Transverse colon (tissue), 4 donors: ENCODE results near the gene SPTBN4. TPM values are rescaled to one million over a fixed set of nuclear protein-coding genes. Genes with fewer than 3 reads are reported as not detected.
"Not testable (repeated sequence)": the region's sequence is repeated elsewhere in the genome, so short reads cannot be mapped to it uniquely, and the experiment has no call there.

Experiments
- DNase-seq: peaks from one replicate; pipeline ENCODE4 v3.0.0-alpha.2; 2019
- H3K27ac ChIP-seq, 4 donors: fragments of 200-600 bp; sonication (generic); 2 replicates each; pipeline ENCODE4 v1.5.1; 2016 to 2018; ENCODE audit warnings: inconsistent platforms in 4 of 4
- H3K27me3 ChIP-seq: fragments of 200-600 bp; sonication (generic); 2 replicates; pipeline ENCODE4 v1.5.1; 2017; ENCODE audit warnings: inconsistent platforms
- H3K36me3 ChIP-seq, 4 donors: fragments of 200-600 bp; sonication (generic); 2 replicates each; pipeline ENCODE4 v1.5.1; 2017 to 2019; ENCODE audit warnings: inconsistent platforms in 4 of 4
- H3K4me1 ChIP-seq, 4 donors: fragments of 200-600 bp; sonication (generic); 2 replicates each; pipeline ENCODE4 v1.5.1; 2017 to 2020; ENCODE audit warnings: inconsistent platforms in 4 of 4
- H3K4me3 ChIP-seq, 4 donors: fragments of 200-600 bp; sonication (generic); 1 replicate in 1 of 4; 2 replicates in 3 of 4; pipeline versions ENCODE4 v1.5.1 to v1.6.1; 2017 to 2019; ENCODE audit warnings: inconsistent platforms in 4 of 4
- H3K9me3 ChIP-seq, 2 donors: fragments of 200-600 bp; sonication (generic); 2 replicates each; pipeline ENCODE4 v1.5.1; 2017 to 2019; ENCODE audit warnings: inconsistent platforms in 2 of 2
- EP300 ChIP-seq: sonication (generic); formaldehyde crosslinking; IDR thresholded peaks from one replicate; pipeline ENCODE4 v1.6.1; 2017; ENCODE audit warnings: antibody characterized with exemption, low read depth
- POLR2A ChIP-seq: fragments of 450-650 bp; IDR thresholded peaks from one replicate; pipeline ENCODE4 v1.6.1; 2016; ENCODE audit warnings: antibody characterized with exemption, mild to moderate bottlenecking, moderate library complexity
- POLR2AphosphoS5 ChIP-seq, 3 donors: sonication (generic); formaldehyde crosslinking; IDR thresholded peaks; one replicate each; pipeline ENCODE4 v1.6.1; 2016; ENCODE audit warnings: antibody characterized with exemption in 3 of 3
- WGBS, 2 donors: methylation state at CpG; one replicate each; pipeline ENCODE4 v1.1.5; 2018; ENCODE audit warnings: low coverage in 1 of 2; 5-methylcytosine and 5-hydroxymethylcytosine counted together
- in situ Hi-C, 4 donors: fragments of 200-750 bp; cut with MboI; loops; one replicate each; pipeline versions ENCODE4 v1.15.0 to v1.15.1; 2017; ENCODE audit warnings: low sequenced_read_pairs in 3 of 4, low pct_ligation_motif_present in 1 of 4, low pct_unique_long_range_greater_than_20kb in 1 of 4
- intact Hi-C: fragments of 100-400 bp; cut with DNase I; formaldehyde crosslinking; loops from one replicate; pipeline ENCODE4 v1.15.1; 2023; ENCODE audit warnings: low total_unique reads
- total RNA-seq, 4 donors: library from RNA; depleted of rRNA; stranded (reverse); fragments of >200 nt; gene quantifications; one replicate each; pipeline ENCODE4 v1.1.0, GENCODE V29; 2016
- TF ChIP-seq, protein P1 (sequence below), 5 experiments: fragments of 200-600 bp in 3 of 5; fragments of 450-650 bp in 2 of 5; sonication (generic) in 3 of 5; IDR thresholded peaks; 1 replicate in 2 of 5; 2 replicates in 3 of 5; pipeline ENCODE4 v1.5.1; 2016 to 2017; ENCODE audit warnings: antibody characterized with exemption in 5 of 5, inconsistent platforms in 3 of 5, mild to moderate bottlenecking in 2 of 5, moderate library complexity in 1 of 5

SPTBN4 gene
- total RNA-seq, 4 donors from 2014 or later: under 0.01 to 1.5 (median 0.99) TPM

DNA sequence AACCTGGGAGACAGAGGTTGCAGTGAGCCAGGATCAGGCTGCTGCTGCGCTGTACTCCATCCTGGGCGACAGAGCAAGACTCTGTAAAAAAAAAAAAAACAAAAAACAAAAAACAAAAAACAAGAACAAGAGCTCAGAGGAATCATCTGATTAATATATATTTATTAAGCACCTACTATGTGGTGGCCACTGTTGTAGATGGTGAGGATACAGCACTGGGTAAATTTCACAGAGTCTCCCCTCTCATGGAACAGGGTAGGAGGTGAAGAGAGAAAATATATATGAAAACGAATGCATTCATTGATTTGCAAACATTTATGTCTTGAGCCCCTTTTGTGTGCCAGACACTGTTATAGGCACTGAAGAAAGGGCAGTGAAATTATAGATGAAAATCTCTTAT lies 35.1 kb upstream of the SPTBN4 start:
- no peak for DNase-seq
- Histone ChIP-seq H3K36me3 (no peaks in the 10 kb centered on the region), H3K4me3 (no peak overlapping the region), H3K27ac (peak overlapping the region in 3 of 4 donors; percentile 96 to 97 (median 96)), H3K4me1 (peaks cover 12 to 38% (median 26%) of the 10 kb centered on the region in 4 donors), H3K27me3 (no peaks in the 10 kb centered on the region), H3K9me3 (no peaks in the 10 kb centered on the region)
- 86 to 88% methylated on average over 1 to 3 of the region's 3 CpGs for WGBS, 2 donors
- intact Hi-C loops: no loop called here
- in situ Hi-C loops: no loop called here
- TF ChIP-seq POLR2AphosphoS5 (IDR thresholded peaks at IDR 0.05): no peak
- TF ChIP-seq POLR2A: no peak
- TF ChIP-seq EP300: no peak
- TF ChIP-seq, protein P1, sequence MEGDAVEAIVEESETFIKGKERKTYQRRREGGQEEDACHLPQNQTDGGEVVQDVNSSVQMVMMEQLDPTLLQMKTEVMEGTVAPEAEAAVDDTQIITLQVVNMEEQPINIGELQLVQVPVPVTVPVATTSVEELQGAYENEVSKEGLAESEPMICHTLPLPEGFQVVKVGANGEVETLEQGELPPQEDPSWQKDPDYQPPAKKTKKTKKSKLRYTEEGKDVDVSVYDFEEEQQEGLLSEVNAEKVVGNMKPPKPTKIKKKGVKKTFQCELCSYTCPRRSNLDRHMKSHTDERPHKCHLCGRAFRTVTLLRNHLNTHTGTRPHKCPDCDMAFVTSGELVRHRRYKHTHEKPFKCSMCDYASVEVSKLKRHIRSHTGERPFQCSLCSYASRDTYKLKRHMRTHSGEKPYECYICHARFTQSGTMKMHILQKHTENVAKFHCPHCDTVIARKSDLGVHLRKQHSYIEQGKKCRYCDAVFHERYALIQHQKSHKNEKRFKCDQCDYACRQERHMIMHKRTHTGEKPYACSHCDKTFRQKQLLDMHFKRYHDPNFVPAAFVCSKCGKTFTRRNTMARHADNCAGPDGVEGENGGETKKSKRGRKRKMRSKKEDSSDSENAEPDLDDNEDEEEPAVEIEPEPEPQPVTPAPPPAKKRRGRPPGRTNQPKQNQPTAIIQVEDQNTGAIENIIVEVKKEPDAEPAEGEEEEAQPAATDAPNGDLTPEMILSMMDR (IDR thresholded peaks at IDR 0.05): no peak

DNA sequence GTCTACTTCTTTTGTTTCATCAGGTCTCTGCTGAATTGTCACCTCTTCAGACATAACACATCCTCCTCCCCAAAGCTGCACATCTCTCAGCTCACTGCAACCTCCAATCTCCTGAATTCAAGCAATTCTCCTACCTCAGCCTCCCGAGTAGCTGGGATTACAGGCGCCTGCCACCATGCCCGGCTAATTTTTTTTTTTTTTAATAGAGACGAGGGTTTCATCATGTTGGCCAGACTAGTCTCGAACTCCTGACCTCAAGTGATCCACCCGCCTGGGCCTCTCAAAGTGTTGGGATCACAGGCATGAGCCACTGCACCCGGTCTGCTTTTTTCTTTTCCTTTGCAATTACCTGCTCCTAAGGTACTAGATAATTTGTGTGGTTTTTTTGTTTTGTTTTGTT lies 34.0 kb upstream of the SPTBN4 start:
- intact Hi-C loops, DNase-seq, H3K9me3 ChIP-seq, H3K36me3 ChIP-seq, in situ Hi-C loops, H3K27me3 ChIP-seq: not testable (repeated sequence)
- H3K4me1 ChIP-seq: peaks cover 12 to 31% (median 23%) of the 10 kb centered on the region in 4 donors
- H3K4me3 ChIP-seq: peak overlapping the region in 3 of 4 donors; percentile 33 to 54 (median 34)
- 29 to 39% methylated on average over 6 to 7 of the region's 7 CpGs for WGBS, 2 donors
- H3K27ac ChIP-seq: peak overlapping the region; percentile 93 to 97 (median 96)

DNA sequence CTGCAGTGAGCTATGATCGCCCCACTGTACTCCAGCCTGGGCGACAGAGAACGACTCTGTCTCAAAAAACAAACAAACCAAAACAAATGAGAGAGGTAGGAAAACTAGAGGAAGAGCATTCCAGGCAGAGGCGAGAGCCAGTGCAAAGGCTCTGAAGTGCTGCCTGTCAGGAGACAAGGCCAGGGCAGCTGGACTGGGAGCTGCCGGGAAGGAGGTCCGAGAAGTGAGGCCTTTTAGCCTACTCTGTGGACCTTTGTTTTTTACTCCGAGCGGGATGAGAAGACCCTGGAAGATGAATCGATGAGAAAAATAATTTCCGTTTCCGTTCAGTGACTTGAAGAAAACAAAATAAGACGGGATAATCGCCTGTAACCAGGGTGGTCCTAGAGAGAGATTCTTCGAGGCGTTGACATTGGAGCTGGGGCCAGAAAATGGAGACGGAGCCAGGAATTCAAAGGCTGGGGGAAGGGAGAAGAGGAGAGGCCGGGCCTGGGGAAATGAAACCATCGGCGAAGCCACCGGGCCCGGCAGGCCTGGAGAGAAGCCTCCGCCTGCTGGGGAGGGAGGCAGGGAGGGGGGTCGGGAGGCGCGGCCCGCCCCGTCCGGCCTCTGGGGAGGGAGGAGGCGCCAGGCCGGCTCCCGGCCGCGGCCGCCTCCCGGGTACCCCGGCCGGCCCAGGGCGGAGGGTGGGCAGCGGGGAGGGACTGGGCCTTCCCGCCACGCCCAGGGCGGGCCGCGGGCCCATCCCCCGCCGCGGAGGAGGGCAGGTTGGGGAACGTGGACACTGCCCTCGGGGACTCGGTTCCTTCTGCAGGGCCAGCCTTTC lies 33.2 kb upstream of the SPTBN4 start:
- Histone ChIP-seq H3K4me1 (peaks cover 12 to 31% (median 23%) of the 10 kb centered on the region in 4 donors), H3K27me3 (no peaks in the 10 kb centered on the region), H3K27ac (peak overlapping the region; percentile 93 to 97 (median 96)), H3K36me3 (no peaks in the 10 kb centered on the region), H3K4me3 (peak overlapping the region; percentile 22 to 54 (median 34)), H3K9me3 (no peaks in the 10 kb centered on the region)
- in situ Hi-C loops (no loop called here), intact Hi-C loops (no loop called here)
- TF ChIP-seq POLR2AphosphoS5 (IDR thresholded peaks at IDR 0.05): peak; percentile 51 to 77 (median 69)
- TF ChIP-seq, protein P1 (IDR thresholded peaks at IDR 0.05): no peak
- TF ChIP-seq EP300: no peak
- peak; percentile 77 for TF ChIP-seq POLR2A
- 6 to 12% methylated on average over 17 to 24 of the region's 50 CpGs for WGBS, 2 donors
- peak; percentile 92 for DNase-seq

DNA sequence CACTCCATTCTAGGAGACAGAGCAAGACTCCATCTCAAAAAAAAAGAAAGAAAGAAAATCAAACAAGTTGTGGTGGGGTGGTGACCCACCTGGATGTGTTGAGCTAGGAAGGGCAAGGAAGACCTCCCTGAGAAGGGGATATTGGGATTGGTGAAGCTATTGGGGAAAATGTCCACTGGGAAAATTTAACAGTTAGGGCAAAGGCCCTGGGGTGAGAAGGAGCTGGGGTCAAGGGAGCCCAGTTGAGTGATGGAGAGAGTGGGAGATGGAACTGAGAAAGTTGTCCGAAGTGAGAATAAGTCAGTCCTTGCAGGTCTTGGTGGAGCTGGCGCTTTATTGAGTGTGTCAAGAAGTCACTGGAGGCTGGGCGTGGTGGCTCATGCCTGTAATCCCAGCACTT lies 28.5 kb upstream of the SPTBN4 start:
- TF ChIP-seq, protein P1 (IDR thresholded peaks at IDR 0.05): no peak
- TF ChIP-seq POLR2AphosphoS5 (IDR thresholded peaks at IDR 0.05) (no peak), POLR2A (no peak), EP300 (no peak)
- Histone ChIP-seq H3K4me3 (no peak overlapping the region), H3K27me3 (no peaks in the 10 kb centered on the region), H3K9me3 (no peaks in the 10 kb centered on the region), H3K36me3 (peaks cover 0 to 21% (median 9%) of the 10 kb centered on the region in 4 donors), H3K4me1 (peaks cover 10 to 40% (median 26%) of the 10 kb centered on the region in 4 donors), H3K27ac (no peak overlapping the region)
- intact Hi-C loops: no loop called here
- DNase-seq: no peak
- 99 to 100% methylated on average over 3 of the region's 3 CpGs for WGBS, 2 donors
- in situ Hi-C loops: no loop called here
